Large intestine (tissue), 3 donors: ENCODE measurements around the gene IFT27. TPM values are rescaled to one million over a fixed set of nuclear protein-coding genes. Genes with fewer than 3 reads are reported as not detected.

Experiments used
- DNase-seq, 2 donors: peaks; one replicate each; pipeline versions ENCODE4 v3.0.0 to v3.0.0-alpha.2; 2013
- H3K27ac ChIP-seq: one replicate; pipeline ENCODE4 v1.5.1; 2013; ENCODE audit warnings: low read length
- H3K27me3 ChIP-seq: 2 replicates; pipeline ENCODE4 v1.6.1; 2013; ENCODE audit warnings: low read length; ENCODE audit not compliant: control insufficient read depth, insufficient read depth
- H3K36me3 ChIP-seq: 2 replicates; pipeline ENCODE4 v1.6.1; 2013; ENCODE audit warnings: low read length; ENCODE audit not compliant: control insufficient read depth, insufficient read depth
- H3K4me1 ChIP-seq: one replicate; pipeline ENCODE4 v1.6.1; 2013; ENCODE audit warnings: low read length; ENCODE audit not compliant: control insufficient read depth, insufficient read depth
- H3K4me3 ChIP-seq: one replicate; pipeline ENCODE4 v1.5.1; 2013; ENCODE audit warnings: low read length
- H3K9me3 ChIP-seq: one replicate; pipeline ENCODE4 v1.6.1; 2013; ENCODE audit warnings: mild to moderate bottlenecking, low read depth, low read length, moderate library complexity; ENCODE audit not compliant: control insufficient read depth
- WGBS: methylation state at CpG from one replicate; pipeline ENCODE4 v1.1.5; 2013; ENCODE audit warnings: low lambda C conversion rate; ENCODE audit not compliant: insufficient coverage; 5-methylcytosine and 5-hydroxymethylcytosine counted together
- polyA plus RNA-seq: library from polyadenylated mRNA; unstranded; fragments of 120-200 nt; gene quantifications from one replicate; pipeline ENCODE4 v1.2.1, GENCODE V29; 2013

IFT27 gene
- polyA plus RNA-seq, 1 donor, result 28.7 TPM

DNA sequence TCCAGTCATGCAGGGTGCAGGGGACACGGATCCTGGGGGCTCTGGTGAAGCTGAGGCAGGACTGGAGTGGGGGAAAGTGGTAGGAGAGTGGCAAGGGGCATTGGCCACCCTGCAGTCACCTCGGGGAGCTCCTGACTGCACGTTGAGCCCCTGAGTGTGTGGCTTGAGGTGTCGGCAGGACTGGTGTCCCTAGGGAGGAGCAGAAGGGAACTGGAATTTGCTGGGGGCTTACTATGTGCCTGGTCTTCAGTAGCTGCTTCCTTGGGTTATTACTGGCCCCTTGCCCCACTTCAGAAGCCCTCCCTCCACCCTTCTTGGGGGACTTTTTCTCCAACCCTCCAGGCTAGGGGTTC lies 31.5 kb downstream of the IFT27 start:
- no peak overlapping the region for H3K4me3 ChIP-seq
- no peaks in the 10 kb centered on the region for H3K9me3 ChIP-seq
- H3K4me1 ChIP-seq, result no peaks in the 10 kb centered on the region
- DNase-seq, result no peak
- H3K36me3 ChIP-seq, result no peaks in the 10 kb centered on the region
- no peak overlapping the region for H3K27ac ChIP-seq
- WGBS, result no CpG with 5 or more reads among the region's 4 CpGs
- H3K27me3 ChIP-seq, result peaks cover under 1% of the 10 kb centered on the region

DNA sequence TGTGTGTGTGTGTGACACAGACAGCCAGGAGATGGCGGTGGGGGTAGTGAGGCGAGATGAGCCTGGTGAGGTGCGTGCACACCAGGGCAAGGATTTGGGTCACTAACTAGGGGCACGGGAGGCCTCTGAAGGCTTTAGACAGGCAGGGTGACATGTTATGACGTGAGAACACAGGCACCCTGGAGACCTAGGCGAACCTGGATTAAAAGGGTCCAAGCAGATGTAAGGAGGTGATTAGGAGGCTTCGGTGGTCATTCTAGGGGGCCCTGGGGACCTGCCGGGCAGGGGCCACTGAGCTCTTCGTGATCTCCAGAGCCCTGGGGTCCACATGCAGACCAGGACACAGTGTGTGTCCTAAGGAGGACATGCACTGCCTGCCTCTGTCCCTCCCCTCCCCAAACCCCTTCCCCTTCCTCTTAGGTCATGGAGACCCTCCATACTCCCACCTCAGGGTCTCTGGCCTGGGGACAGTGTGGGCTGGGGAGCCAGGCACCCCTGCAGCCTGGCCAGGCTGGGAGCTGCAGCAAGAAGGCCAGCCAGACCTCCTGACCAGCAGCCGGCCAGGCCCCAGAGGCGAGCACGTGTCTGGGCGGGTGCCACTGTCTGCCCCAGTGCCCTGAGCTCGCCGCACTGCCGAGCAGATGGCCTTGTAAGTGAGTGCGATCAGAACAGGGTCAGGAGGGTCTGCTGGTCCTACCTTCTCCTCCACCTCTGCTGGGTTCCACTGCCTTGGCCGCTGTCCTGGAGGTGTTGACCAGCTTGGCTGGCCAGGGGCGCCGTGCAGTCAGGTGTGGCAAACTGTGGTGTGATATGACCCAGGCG lies 32.1 kb downstream of the IFT27 start:
- Histone ChIP-seq H3K4me3 (no peak overlapping the region), H3K27ac (no peak overlapping the region), H3K36me3 (no peaks in the 10 kb centered on the region), H3K4me1 (no peaks in the 10 kb centered on the region), H3K9me3 (no peaks in the 10 kb centered on the region), H3K27me3 (peaks cover 3% of the 10 kb centered on the region)
- no CpG with 5 or more reads among the region's 21 CpGs for WGBS
- DNase-seq, result no peak

DNA sequence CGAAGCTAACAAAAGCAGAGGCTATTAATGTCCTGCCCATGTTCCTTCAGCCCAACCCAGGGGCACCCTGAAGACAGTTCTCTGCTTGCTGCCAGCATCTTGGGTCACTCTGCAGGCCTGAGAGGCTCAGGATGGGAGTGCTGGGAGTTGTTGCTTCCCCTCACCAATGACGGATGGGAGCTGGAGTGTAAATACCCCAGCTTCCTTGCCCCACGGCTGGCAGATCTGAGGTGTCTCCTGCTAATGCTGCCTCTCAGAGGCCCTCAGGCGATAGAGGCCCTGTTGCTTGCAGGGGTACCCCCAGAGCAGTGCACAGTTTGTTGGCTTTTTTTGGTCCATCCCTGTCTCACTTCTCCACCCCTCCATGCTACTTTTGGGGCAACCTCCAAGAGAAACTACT lies 32.9 kb downstream of the IFT27 start:
- peaks cover 3% of the 10 kb centered on the region for H3K27me3 ChIP-seq
- H3K4me3 ChIP-seq, result no peak overlapping the region
- no CpG with 5 or more reads among the region's 4 CpGs for WGBS
- no peaks in the 10 kb centered on the region for H3K36me3 ChIP-seq
- H3K4me1 ChIP-seq, result no peaks in the 10 kb centered on the region
- no peak for DNase-seq
- H3K27ac ChIP-seq, result no peak overlapping the region
- H3K9me3 ChIP-seq, result no peaks in the 10 kb centered on the region

DNA sequence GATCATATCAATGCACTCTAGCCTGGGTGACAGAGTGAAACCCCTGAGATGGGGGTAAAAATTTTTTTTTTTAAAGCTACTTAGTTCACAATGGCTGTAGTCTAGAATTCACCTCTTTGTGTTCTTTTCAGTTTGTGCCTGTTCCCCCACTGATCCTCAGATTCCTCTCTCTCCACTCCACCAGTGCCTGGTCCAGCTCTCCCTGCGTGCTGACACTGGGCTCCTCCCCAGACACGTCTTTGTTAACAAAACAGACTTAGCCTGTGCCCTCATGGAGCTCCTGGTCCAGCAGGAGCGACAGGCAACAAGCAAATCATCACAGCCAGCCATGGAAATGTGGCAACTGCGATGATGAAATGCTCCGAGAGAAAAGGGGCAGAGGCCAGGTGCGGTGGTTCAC lies 34.0 kb downstream of the IFT27 start:
- 67% methylated on average over 1 of the region's 6 CpGs for WGBS
- no peak for DNase-seq
- H3K9me3 ChIP-seq, result no peaks in the 10 kb centered on the region
- no peaks in the 10 kb centered on the region for H3K36me3 ChIP-seq
- H3K4me3 ChIP-seq, result no peak overlapping the region
- H3K4me1 ChIP-seq, result no peaks in the 10 kb centered on the region
- no peak overlapping the region for H3K27ac ChIP-seq
- H3K27me3 ChIP-seq, result peaks cover 7% of the 10 kb centered on the region

DNA sequence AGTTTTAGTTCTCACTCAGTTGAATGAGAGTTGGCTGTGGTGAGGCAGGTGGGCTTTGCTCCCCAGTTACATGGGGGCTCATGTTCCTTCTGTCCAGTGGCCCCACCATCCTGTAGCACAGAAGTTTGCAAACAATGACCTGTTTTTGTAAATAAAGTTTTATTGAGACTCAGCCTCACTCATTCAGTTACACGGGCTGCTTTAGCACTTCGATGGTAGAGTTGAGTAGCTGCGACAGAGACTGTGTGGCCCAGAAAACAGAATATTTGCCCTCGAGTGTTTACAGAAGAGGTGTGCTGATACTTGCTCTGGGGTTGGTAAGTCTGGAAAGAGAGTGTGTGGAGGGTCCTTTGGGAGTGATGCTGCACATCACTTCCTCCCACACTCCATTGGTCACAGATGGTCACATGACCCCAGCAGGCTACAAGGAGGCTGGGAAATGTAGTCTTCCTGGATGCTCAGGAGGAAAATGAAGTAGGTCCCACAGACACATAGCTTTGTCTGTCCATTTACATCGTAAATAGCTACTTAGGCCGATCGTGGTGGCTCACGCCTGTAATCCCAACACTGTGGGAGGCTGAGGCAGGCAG lies 34.6 kb downstream of the IFT27 start:
- WGBS, result no CpG with 5 or more reads among the region's 8 CpGs
- no peaks in the 10 kb centered on the region for H3K4me1 ChIP-seq
- no peak overlapping the region for H3K27ac ChIP-seq
- H3K36me3 ChIP-seq, result no peaks in the 10 kb centered on the region
- no peaks in the 10 kb centered on the region for H3K9me3 ChIP-seq
- H3K27me3 ChIP-seq, result peaks cover 11% of the 10 kb centered on the region
- H3K4me3 ChIP-seq, result no peak overlapping the region
- DNase-seq, result no peak

DNA sequence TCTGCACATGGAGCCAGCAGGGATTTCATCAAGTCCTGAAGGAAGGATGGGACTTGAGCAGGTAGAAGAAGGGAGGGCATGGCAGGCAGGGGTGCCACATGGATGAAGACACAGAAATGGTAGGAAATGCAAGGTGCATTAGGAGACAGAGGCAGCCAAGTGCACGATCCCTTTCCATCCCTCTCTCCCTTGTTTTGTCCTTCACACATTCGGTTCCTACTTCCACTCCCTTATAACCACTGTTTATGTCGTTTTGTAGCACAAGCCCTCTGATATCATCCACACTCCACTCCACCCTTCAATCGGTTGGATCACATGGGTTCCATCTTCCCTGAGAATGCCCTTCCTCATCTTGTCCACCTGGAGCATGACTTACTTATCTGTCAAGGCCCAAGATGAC lies 35.2 kb downstream of the IFT27 start:
- Histone ChIP-seq H3K36me3 (no peaks in the 10 kb centered on the region), H3K27me3 (peaks cover 11% of the 10 kb centered on the region), H3K4me1 (no peaks in the 10 kb centered on the region), H3K9me3 (no peaks in the 10 kb centered on the region), H3K4me3 (no peak overlapping the region), H3K27ac (no peak overlapping the region)
- no peak for DNase-seq
- WGBS, result 73% methylated on average over 4 of the region's 4 CpGs

DNA sequence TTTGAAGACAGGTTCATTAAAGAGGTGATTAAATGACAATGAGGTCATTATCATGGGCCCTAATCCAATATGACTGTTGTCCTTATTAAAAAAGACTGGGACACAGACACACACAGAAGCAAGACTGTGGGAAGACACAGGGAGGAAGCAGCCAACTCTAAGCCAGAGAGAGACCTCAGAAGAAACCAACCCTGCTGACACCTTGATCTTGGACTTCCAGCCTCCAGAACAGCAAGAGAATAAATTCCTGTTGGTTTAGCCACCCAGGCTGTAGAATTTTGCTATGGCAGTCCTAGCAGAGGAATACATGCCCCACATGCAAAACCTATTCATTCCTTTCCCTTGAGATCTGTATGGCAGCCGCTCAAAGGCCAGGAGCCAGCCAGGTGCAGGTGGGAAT lies 36.7 kb downstream of the IFT27 start:
- Histone ChIP-seq H3K9me3 (no peaks in the 10 kb centered on the region), H3K4me3 (no peak overlapping the region), H3K36me3 (no peaks in the 10 kb centered on the region), H3K27ac (no peak overlapping the region), H3K4me1 (no peaks in the 10 kb centered on the region), H3K27me3 (peaks cover 11% of the 10 kb centered on the region)
- no CpG with 5 or more reads among the region's 1 CpG for WGBS
- DNase-seq, result no peak

DNA sequence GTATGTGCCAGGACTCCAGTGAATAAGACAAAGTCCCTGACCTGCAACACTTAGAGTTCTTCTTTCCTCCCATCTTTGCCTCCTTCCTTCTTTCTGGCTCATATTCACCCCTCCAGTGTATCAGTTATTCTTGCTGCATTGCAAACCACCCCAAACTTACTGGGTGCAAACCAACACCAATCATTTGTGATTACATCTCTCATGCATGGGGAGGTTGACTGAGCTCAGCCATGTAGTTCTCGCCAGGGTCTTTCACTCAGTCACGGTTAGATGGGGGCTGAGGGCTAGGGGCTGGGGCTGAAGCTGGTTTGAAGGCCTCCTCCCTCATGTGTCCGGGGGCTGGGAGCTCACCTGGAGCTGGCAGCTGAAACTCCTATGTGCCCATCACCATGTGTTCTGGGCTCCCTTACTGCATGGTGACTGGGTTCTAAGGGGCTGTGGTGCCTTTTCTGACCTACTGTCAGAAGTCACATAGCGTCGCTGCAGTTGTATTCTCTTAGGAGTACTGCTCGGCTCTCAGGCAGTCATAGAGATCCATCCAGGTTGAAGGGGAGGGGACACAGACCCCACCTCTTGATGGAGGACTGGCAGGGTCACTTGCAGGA lies 37.4 kb downstream of the IFT27 start:
- Histone ChIP-seq H3K36me3 (no peaks in the 10 kb centered on the region), H3K9me3 (no peaks in the 10 kb centered on the region), H3K4me1 (no peaks in the 10 kb centered on the region), H3K27ac (no peak overlapping the region), H3K4me3 (no peak overlapping the region), H3K27me3 (peaks cover 11% of the 10 kb centered on the region)
- no peak for DNase-seq
- WGBS, result no CpG with 5 or more reads among the region's 6 CpGs

DNA sequence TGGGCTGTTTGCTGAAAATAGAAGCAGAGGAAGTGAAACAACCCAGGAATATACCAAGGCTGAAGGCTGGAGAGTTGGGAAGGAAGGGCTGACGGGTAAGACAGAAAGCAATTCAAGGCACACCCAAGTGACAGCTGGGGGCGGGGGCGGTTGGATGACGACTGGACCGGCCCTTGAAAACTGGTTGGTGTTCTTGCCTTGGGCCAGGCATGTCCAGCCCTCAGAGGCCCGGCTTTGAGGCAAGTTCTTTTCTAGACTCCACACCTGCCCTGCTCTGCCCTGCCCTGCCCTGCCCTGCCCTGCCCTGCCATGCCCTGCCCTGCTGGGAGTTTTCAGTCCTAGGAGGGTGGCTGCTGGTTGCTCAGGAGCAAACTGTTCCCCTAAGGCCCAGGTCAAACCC lies 38.1 kb downstream of the IFT27 start:
- Histone ChIP-seq H3K4me1 (no peaks in the 10 kb centered on the region), H3K36me3 (no peaks in the 10 kb centered on the region), H3K27ac (no peak overlapping the region), H3K27me3 (peaks cover 14% of the 10 kb centered on the region), H3K4me3 (no peak overlapping the region), H3K9me3 (no peaks in the 10 kb centered on the region)
- no peak for DNase-seq
- WGBS, result no CpG with 5 or more reads among the region's 6 CpGs

DNA sequence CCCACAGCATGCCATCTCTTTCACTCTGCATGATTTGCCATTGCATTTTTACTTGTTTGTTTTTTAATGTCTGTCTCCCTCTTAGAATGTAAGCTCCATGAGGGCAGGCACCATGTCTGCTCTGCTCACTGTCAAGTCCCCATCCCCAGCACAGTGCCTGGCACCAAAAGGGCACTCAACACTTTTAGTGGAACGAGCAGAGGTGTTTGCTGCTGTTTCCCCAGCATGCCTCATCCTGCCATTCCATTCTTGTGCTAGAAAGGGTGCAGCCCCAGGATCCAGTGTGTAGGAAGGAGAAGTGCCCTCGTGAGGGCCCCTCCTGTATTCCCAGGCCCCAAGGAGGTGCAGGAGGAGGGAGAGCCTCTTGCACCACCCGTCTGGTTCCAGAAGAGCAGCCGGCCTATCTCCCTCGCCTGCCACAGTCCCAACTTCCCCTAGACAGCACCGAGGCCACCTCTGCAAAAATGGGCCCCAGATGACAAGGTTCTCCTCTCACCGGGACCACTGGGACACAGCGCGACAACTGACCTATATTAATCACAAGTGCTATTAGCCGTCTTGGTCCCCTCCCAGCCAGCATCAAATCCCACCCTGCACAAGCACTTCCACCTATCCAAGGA lies 39.1 kb downstream of the IFT27 start:
- no peaks in the 10 kb centered on the region for H3K36me3 ChIP-seq
- DNase-seq, result no peak
- WGBS, result no CpG with 5 or more reads among the region's 10 CpGs
- no peaks in the 10 kb centered on the region for H3K9me3 ChIP-seq
- H3K27ac ChIP-seq, result no peak overlapping the region
- peaks cover 16% of the 10 kb centered on the region for H3K27me3 ChIP-seq
- H3K4me1 ChIP-seq, result no peaks in the 10 kb centered on the region
- no peak overlapping the region for H3K4me3 ChIP-seq
